HCT116 (cell line): ENCODE results near the gene ATP5PD. TPM values are rescaled to one million over a fixed set of nuclear protein-coding genes. Genes with fewer than 3 reads are reported as not detected.

Experiments
- ATAC-seq: fragments of 200-7000 bp; cut with Tn5 transposase; 2 replicates; pipeline ENCODE4 v1.9.1; 2020; ENCODE audit warnings: mild to moderate bottlenecking, moderate library complexity
- BruUV-seq: library from RNA; stranded (reverse); fragments of 400-500 nt; replicated peaks from 2 replicates; lab custom pipeline; 2021; lab: Mats Ljungman, UMichigan
- CTCF ChIA-PET: fragments of 300-600 bp; sonication (Branson Sonifier 250); formaldehyde crosslinking; loops from one replicate; lab custom pipeline; 2021; ENCODE audit warnings: antibody characterized with exemption; lab: Charles Lee
- POLR2A ChIA-PET: fragments of 300-600, 350-600 bp; sonication (Branson Sonifier 250); formaldehyde crosslinking; loops from one replicate; lab custom pipeline; 2021; ENCODE audit warnings: antibody characterized with exemption; lab: Charles Lee
- RAD21 ChIA-PET, 2 experiments: fragments of 300-600 bp; sonication (Branson Sonifier 250); formaldehyde crosslinking; loops; one replicate each; lab custom pipeline; 2023; ENCODE audit warnings: low total read pairs in 2 of 2; ENCODE audit not compliant: uncharacterized antibody in 2 of 2, unreplicated experiment in 2 of 2, low non-redundant PET in 1 of 2; lab: Charles Lee
- DNase-seq: peaks from one replicate; pipeline ENCODE4 v3.0.0-alpha.2; 2010; ENCODE audit warnings: low read depth, low spot score
- H2AFZ ChIP-seq: fragments of 200-600 bp; shearing (Covaris generic), sonication (generic); 2 replicates; pipeline ENCODE4 v1.6.1; 2017; ENCODE audit warnings: low read depth, mixed run types, mixed read lengths, antibody characterized with exemption, low read length; ENCODE audit not compliant: poor library complexity, severe bottlenecking
- H3K27ac ChIP-seq: 2 replicates; pipeline ENCODE4 v1.5.1; 2012; ENCODE audit warnings: low read depth, low read length
- H3K27me3 ChIP-seq: fragments of 200-600 bp; sonication (generic); 2 replicates; pipeline ENCODE4 v1.6.1; 2016; ENCODE audit warnings: mixed run types, low read length, mixed read lengths; ENCODE audit not compliant: insufficient read depth
- H3K36me3 ChIP-seq, 2 experiments: fragments of 200-500 bp in 1 of 2; fragments of 200-600 bp in 1 of 2; sonication (Bioruptor generic) in 1 of 2; sonication (generic) in 1 of 2; 2 replicates each; pipeline versions ENCODE4 v1.5.1 to v1.6.1; 2014 to 2016; ENCODE audit warnings: low read length in 2 of 2, inconsistent platforms in 1 of 2, mixed read lengths in 1 of 2, mixed run types in 1 of 2; ENCODE audit not compliant: insufficient read depth in 2 of 2, control insufficient read depth in 1 of 2
- H3K4me1 ChIP-seq, 2 experiments: fragments of 200-600 bp in 1 of 2; sonication (generic) in 1 of 2; 2 replicates each; pipeline versions ENCODE4 v1.5.1 to v1.6.1; 2012 to 2017; ENCODE audit warnings: low read length in 2 of 2, inconsistent platforms in 1 of 2, mild to moderate bottlenecking in 1 of 2, mixed read lengths in 1 of 2, mixed run types in 1 of 2, moderate library complexity in 1 of 2; ENCODE audit not compliant: insufficient read depth in 2 of 2, control insufficient read depth in 1 of 2
- H3K4me2 ChIP-seq: fragments of 200-600 bp; sonication (generic); 2 replicates; pipeline ENCODE4 v1.6.1; 2017; ENCODE audit warnings: mixed run types, low read length, mixed read lengths
- H3K4me3 ChIP-seq, 2 experiments: fragments of 200-600 bp in 1 of 2; sonication (generic) in 1 of 2; replicated peaks in 1 of 2; 2 replicates each; pipeline ENCODE4 v1.5.1; 2011 to 2016; ENCODE audit warnings: low read length in 2 of 2, control low read depth in 1 of 2, low read depth in 1 of 2, mild to moderate bottlenecking in 1 of 2, mixed read lengths in 1 of 2, mixed run types in 1 of 2
- H3K79me2 ChIP-seq: fragments of 200-600 bp; sonication (generic); 2 replicates; pipeline ENCODE4 v1.6.1; 2017; ENCODE audit warnings: mild to moderate bottlenecking, mixed run types, low read length, moderate library complexity, mixed read lengths; ENCODE audit not compliant: insufficient read depth
- H3K9ac ChIP-seq: fragments of 200-600 bp; sonication (generic); 2 replicates; pipeline ENCODE4 v1.6.1; 2016; ENCODE audit warnings: low read length, mixed read lengths
- H3K9me2 ChIP-seq: fragments of 200-600 bp; sonication (generic), shearing (Covaris generic); 2 replicates; pipeline ENCODE4 v1.6.1; 2017; ENCODE audit warnings: mixed run types, mild to moderate bottlenecking, moderate library complexity; ENCODE audit not compliant: insufficient read depth
- H3K9me3 ChIP-seq, 2 experiments: fragments of 200-500 bp in 1 of 2; fragments of 200-600 bp in 1 of 2; sonication (Bioruptor generic) in 1 of 2; sonication (generic) in 1 of 2; 2 replicates each; pipeline ENCODE4 v1.6.1; 2014 to 2017; ENCODE audit warnings: low read length in 2 of 2, mixed read lengths in 2 of 2, inconsistent platforms in 1 of 2, low read depth in 1 of 2, mild to moderate bottlenecking in 1 of 2, mixed run types in 1 of 2, moderate library complexity in 1 of 2; ENCODE audit not compliant: control insufficient read depth in 1 of 2, insufficient read depth in 1 of 2
- H4K20me1 ChIP-seq: fragments of 200-600 bp; sonication (generic), shearing (Covaris generic); 2 replicates; pipeline ENCODE4 v1.6.1; 2017; ENCODE audit warnings: mixed run types, mild to moderate bottlenecking, moderate library complexity; ENCODE audit not compliant: insufficient read depth
- ATF3 ChIP-seq: IDR thresholded peaks from 2 replicates; pipeline ENCODE4 v1.6.1; 2012
- CBX3 ChIP-seq: IDR thresholded peaks from 2 replicates; pipeline ENCODE4 v1.6.1; 2012; ENCODE audit warnings: low read depth
- CTCF ChIP-seq, 3 experiments: fragments of 200-600 bp in 1 of 3; sonication (generic) in 1 of 3; IDR thresholded peaks in 2 of 3; conservative IDR thresholded peaks in 1 of 3; 2 replicates each; pipeline ENCODE4 v1.5.1; 2012 to 2017; ENCODE audit warnings: low read depth in 2 of 3, low read length in 2 of 3, antibody characterized with exemption in 1 of 3, borderline replicate concordance in 1 of 3, control low read depth in 1 of 3, mild to moderate bottlenecking in 1 of 3, mixed read lengths in 1 of 3, mixed run types in 1 of 3, moderate library complexity in 1 of 3; ENCODE audit not compliant: insufficient read depth in 1 of 3
- EGR1 ChIP-seq: IDR thresholded peaks from 2 replicates; pipeline ENCODE4 v1.6.1; 2012; ENCODE audit warnings: low read depth
- ELF1 ChIP-seq: IDR thresholded peaks from 2 replicates; pipeline ENCODE4 v1.6.1; 2012; ENCODE audit warnings: low read depth, borderline replicate concordance
- MAX ChIP-seq: IDR thresholded peaks from 2 replicates; pipeline ENCODE4 v1.6.1; 2012
- POLR2A ChIP-seq: IDR thresholded peaks from 2 replicates; pipeline ENCODE4 v1.7.0; 2011; ENCODE audit warnings: borderline replicate concordance; ENCODE audit not compliant: insufficient read depth, insufficient read length; ENCODE audit errors: extremely low read depth
- POLR2AphosphoS5 ChIP-seq: IDR thresholded peaks from 2 replicates; pipeline ENCODE4 v1.6.1; 2011; ENCODE audit warnings: mild to moderate bottlenecking, low read depth, low read length, moderate library complexity
- SRF ChIP-seq: IDR thresholded peaks from 2 replicates; pipeline ENCODE4 v1.6.1; 2012; ENCODE audit warnings: low read depth
- TCF7L2 ChIP-seq: IDR thresholded peaks from 2 replicates; pipeline ENCODE4 v1.7.0; 2011; ENCODE audit warnings: borderline replicate concordance, inconsistent platforms; ENCODE audit not compliant: insufficient read depth, insufficient read length; ENCODE audit errors: extremely low read depth
- YY1 ChIP-seq: IDR thresholded peaks from 2 replicates; pipeline ENCODE4 v1.6.1; 2011; ENCODE audit warnings: low read length, low read depth, moderate library complexity, mild to moderate bottlenecking; ENCODE audit not compliant: insufficient replicate concordance; ENCODE audit errors: extremely low read depth
- ZBTB33 ChIP-seq: IDR thresholded peaks from 2 replicates; pipeline ENCODE4 v1.6.1; 2011; ENCODE audit warnings: mild to moderate bottlenecking, low read length, moderate library complexity; ENCODE audit not compliant: insufficient replicate concordance; ENCODE audit errors: extremely low read depth
- ZFX ChIP-seq: fragments of 450-650 bp; IDR thresholded peaks from 2 replicates; pipeline ENCODE4 v1.6.1; 2017
- intact Hi-C: fragments of 100-400 bp; cut with micrococcal nuclease; formaldehyde crosslinking; loops from 2 replicates; pipeline ENCODE4 v1.10.0; 2022
- total RNA-seq: library from RNA; stranded (reverse); gene quantifications from one replicate; pipeline ENCODE4 v1.2.1, GENCODE V29; 2021; ENCODE audit not compliant: unreplicated experiment

The ATP5PD gene
- total RNA-seq, 1 experiment from 2014 or later = 407 TPM

GRCh38 chr17:75034236-75034908 lies 12.4 kb downstream of the ATP5PD start:
- TF ChIP-seq POLR2AphosphoS5 (peak; percentile 11; the same call in 1 of the 2 replicates), YY1 (peak; percentile 77), CBX3 (peak; percentile 97), ATF3 (peak; percentile 99), EGR1 (no peak), SRF (no peak), MAX (peak; percentile 95), ZFX (0 out of 2 replicates have a peak, but pooled peaks have one; percentile 6), TCF7L2 (peak; percentile 58), ZBTB33 (peak; percentile 75), POLR2A (no peak), CTCF (IDR thresholded peaks at IDR 0.05 in 2 of 3, conservative IDR thresholded peaks at IDR 0.05 in 1 of 3; ENCODE audit: borderline replicate concordance in 1 of 3, insufficient read depth in 1 of 3, low read depth in 2 of 3, low read length in 2 of 3) (peak in 2 of 3 experiments; percentile 7 to 37; a peak in 1 of 6 replicates), ELF1 (no peak)
- no peaks in the 10 kb centered on the region for H3K9me2 ChIP-seq
- H3K36me3 ChIP-seq = peaks cover 8 to 12% of the 10 kb centered on the region in 2 experiments
- CTCF ChIA-PET = interaction anchor here (0.8 to 3.5 kb wide), 13 partner anchors 12 to 236 kb away, joined by 3 to 31 read pairs (median 4); partner anchors contain the start of genes ATP5PD, KCTD2, MIF4GD and SLC16A5
- POLR2A ChIA-PET = interaction anchor here (0.6 to 2.1 kb wide), 12 partner anchors 9 to 255 kb away, joined by 3 to 13 read pairs (median 6); partner anchors contain the start of genes ARMC7, ATP5PD, FDXR and KCTD2
- peaks cover 11 to 17% of the 10 kb centered on the region in 2 experiments; a peak in 2 of 4 replicates for H3K9me3 ChIP-seq
- H3K27ac ChIP-seq = peak overlapping the region; percentile 87
- peak overlapping the region; percentile 46 to 57 for H3K4me3 ChIP-seq
- peak overlapping the region; percentile 86 for H3K4me2 ChIP-seq
- BruUV-seq = no TSS peak
- H3K79me2 ChIP-seq = no peaks in the 10 kb centered on the region
- peaks cover 45 to 58% of the 10 kb centered on the region in 2 experiments for H3K4me1 ChIP-seq
- intact Hi-C loops = loop anchor here (2.0 to 5.0 kb wide), 3 partner anchors 72 to 170 kb away; partner anchors contain the start of genes FDXR and NUP85
- H3K27me3 ChIP-seq = no peaks in the 10 kb centered on the region
- RAD21 ChIA-PET = interaction anchor here in 1 of 2 experiments (0.6 to 2.5 kb wide), 5 partner anchors 20 to 167 kb away, joined by 3 to 9 read pairs (median 3); partner anchors contain the start of gene SLC16A5
- DNase-seq = peak; percentile 93
- peak; percentile 62 for ATAC-seq
- peak overlapping the region; percentile 86 for H2AFZ ChIP-seq
- H4K20me1 ChIP-seq = no peaks in the 10 kb centered on the region
- peak overlapping the region; percentile 72 for H3K9ac ChIP-seq
